ENCODE results near the gene ZNF729.
"Not testable (repeated sequence)": the region's sequence is repeated elsewhere in the genome, so short reads cannot be mapped to it uniquely, and the experiment has no call there.

ZNF729 gene

DNA sequence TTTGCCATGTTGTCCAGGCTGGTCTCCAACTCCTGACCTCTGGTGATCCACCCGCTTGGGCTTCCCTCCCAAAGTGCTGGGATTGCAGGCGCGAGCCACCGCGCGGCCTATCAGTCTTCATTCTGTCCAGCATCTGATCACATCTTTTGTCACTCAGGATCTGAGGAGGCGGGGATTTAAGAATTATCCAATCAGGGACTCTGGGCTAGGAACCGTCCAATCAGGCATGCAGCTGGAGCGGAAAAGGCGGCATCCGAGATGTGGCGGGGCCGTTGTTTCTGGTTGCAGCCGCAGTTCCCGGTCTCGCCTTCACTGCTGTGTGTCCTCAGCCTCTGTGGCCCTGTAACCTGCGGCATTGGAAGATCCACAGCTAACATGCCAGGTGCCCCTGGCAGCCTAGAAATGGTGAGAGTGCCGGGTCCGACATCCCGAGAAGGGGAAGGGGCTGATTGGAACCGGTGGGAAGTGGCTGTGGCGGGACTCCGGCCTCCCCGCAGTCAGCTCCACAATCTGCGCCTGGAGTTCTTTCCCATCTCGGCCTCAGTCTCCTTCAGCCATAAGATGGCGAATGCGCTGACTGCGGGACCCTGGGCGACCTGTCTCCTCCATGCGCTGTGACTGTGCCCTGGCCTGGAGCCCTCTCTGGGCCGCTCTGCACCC is at the start of gene ZNF729:
TSS of gene ZNF729 (plus strand) at position 291 of the 660 bp plus-strand sequence. CDS start at position 376, 85 bp downstream.
- DNase-seq, result no peak

DNA sequence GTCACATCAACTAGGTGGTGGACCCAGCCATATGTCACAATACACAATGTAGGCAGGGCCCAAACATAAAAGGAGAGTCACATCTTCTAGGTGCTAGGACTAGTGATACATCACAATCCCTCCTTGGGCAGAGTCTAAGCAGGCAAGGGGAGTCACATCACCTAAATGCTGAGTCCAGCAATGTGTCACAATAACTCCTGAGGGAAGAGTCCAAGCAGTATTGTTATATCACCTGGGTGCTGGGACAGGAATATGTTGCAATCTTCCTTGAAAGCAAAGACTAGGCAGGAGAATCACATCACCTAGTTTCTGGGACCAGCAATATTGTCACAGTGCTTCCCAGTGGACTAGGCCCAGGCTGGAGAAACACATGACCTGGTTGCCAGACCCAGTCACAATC is 29.4 kb upstream of the ZNF729 start:
- DNase-seq, result no peak

DNA sequence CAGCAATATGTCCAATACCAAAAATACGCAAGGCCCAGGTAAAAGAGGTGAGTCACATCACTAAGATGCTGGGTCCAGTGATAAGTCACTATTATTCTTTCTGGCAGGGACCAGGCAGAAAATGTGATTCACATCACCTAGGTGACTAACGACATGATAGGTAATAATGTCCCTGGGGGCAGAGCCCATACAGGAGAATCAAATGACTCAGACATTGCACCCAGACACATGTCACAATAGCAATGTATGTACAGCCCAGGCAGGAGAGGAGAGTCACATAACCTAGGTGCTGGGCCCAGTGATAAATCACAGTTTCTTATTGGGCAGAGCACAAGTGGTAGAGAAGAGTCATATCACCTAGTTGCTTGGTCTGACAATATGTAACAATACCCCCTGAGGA is 28.9 kb upstream of the ZNF729 start:
- DNase-seq, result no peak

DNA sequence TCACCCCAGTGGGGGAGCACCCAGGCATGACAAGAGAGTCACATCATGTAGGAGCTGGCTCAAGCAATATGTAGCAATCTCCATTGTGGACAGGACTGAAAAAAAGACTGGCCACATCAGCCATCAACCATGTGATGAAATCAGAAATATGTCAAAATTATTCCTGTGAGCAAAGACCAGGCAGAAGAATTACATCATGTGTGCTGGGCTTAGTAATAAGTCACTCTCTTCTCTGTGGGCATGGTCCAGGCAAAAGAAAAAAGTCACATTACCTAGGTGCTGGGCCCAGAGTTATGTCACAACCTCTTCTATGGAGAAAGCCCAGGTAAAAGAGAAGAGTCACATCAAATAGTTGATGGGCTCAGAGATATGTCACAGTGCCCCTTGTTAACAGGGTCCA is 28.3 kb upstream of the ZNF729 start:
- no peak for DNase-seq

DNA sequence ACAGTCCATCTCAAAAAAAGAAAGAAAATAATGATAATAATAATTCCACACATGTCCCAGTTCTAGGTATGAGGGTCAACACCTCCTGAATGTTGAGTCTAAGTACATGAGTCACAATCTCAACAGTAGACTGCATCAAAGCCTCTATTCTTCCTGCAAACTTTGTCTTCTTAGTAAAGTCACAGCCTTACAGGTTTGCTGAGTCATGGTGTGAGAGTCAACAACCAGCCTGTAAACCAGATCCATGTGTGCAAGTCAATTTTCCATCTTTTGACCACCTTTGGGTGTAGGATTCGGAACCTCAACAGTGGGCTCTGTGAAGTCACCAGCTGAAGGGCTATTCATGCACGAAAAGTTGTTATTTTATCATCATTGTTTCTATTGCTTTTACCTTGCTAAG is 25.7 kb upstream of the ZNF729 start:
- no peak for DNase-seq

DNA sequence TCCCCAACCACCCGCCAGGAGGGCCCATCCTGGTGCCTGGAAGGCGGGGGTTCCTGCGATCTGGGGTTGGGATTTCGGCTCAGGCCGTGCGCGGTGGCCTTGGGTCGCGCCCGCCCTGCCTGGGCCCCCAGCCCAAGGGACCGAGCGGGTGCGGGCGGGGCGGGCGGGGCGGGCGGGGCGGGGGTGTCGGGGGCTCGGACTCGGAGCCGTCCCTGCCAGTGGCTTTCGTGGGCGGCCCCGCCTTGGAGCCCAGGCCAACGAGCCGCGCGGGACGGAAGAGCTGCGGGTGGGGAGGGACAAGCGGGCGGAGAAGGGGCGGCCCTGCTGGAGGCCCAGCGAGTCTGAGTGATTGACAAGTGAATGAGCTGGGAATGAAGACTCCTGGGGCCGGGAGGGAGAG is 24.6 kb upstream of the ZNF729 start:
- no peak for DNase-seq

DNA sequence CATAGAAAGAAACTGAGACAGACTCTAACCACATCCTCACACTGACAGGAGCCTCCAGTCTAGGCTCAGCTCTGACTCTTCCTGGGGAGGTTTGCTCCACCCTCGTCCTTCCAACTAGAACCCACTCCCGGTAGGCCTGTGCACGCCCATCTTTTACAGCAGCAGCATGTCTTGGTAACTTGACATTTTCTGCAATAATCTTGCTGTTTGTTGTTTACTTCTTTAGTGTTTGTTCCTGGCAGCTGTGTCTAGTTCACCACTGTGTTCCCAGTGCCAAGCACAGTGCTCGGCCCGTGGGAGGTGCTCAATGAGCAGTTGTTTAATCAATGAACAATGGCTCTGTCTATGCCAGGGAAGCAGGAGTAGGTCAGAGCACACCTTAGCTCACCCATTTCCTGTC is 23.1 kb upstream of the ZNF729 start:
- no peak for DNase-seq

DNA sequence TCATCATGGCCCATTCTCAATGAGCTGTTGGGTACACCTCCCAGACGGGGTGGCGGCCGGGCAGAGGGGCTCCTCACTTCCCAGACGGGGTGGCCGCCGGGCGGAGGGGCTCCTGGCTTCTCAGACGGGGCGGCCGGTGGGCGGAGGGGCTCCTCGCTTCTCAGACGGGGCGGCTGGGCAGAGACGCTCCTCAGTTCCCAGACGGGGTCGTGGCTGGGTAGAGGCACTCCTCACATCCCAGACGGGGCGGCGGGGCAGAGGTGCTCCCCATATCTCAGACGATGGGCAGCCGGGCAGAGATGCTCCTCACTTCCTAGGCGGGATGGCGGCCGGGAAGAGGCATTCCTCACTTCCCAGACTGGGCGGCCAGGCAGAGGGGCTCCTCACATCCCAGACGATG is 35.3 kb downstream of the ZNF729 start:
- not testable (repeated sequence) for DNase-seq

DNA sequence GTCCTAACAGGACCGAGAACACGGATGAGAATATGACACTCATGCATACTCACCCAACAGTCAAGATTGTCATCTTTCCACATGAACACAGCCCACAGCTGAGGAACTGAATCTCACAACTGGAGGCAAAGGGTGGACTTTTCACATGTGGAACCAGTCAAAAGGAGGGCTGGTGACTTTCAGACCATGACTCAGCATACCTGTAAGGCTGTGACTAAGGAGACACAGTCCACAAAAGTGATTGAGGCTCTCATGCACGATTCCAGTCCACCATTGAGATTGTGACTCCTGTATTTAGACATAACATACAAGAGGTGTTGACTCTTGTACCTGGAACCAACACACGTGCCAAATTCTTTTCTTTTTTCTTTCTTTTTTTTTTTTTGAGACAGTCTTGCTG is 40.0 kb downstream of the ZNF729 start:
- DNase-seq, result no peak

DNA sequence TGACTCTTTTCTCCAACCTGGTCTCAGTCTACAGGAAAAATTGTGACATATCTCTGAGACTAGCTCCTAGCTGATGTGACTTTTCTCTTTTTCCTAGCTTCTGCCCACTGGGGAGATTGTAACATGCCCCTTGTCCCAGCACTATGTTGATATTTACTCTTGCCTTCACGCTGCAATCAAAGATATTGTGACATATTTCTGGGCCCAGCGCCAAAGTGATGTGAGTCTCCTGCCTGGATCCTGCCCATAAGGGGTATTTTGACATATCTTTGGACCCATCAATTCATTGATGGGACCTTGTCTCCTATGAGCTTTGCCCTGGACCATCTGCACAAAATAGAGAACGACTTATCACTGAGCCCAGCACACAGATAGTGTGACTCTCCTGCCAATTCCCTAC is 41.1 kb downstream of the ZNF729 start:
- DNase-seq, result no peak

DNA sequence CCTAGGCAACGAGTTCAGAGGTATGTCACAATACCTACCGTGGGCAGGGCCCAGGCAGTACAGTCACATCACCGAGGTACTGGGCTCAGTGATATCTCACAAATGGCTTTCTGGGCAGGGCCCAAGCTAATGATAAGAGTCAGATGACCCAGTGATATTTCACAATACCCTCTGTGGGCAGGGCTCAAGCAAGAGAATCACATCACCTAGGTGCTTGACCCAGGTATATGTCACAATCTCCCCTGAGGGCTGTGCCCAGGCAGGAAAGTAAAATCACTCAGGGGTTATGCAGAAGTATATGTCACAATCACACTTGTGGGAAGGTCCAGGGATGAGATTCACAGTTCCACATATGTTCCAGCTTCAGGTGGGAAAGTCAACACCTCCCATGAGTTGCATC is 45.3 kb downstream of the ZNF729 start:
- no peak for DNase-seq

DNA sequence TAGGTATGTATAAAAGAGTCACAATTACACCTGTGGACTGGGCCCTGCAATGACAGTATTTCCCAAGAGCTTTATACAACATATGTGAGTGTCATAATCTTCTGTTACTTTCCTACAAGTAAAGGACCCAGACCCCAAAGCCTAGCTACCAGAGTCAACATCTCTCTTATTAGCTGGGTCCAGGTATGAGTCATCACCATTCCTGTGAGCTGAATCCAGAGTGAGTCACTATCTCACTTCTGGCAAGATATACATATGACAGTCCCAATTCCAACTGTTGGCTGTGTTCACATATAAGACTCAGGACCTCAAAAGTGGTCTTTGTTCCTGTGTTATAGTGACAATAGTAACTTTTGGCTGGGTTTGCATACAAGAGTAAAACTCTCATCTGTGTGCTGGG is 46.7 kb downstream of the ZNF729 start:
- DNase-seq, result no peak

DNA sequence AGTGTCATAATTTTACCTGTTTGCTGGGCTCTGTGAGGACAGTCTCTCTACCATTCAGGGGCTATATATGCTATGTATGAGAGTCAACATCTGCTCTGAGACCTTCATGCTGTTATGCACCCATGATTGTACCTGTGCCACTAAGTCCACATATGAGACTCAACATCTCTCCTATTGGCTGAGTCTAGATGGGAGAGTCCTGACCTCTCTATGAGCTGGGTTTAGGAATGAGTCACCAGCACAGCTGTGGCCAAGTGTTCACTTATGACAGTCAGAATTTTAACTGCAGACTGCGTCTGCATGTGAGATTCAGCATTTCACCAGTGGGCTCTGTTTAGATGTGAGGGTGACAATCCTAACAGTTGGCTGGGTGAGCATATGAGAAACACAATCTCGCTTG is 49.5 kb downstream of the ZNF729 start:
- no peak for DNase-seq

DNA sequence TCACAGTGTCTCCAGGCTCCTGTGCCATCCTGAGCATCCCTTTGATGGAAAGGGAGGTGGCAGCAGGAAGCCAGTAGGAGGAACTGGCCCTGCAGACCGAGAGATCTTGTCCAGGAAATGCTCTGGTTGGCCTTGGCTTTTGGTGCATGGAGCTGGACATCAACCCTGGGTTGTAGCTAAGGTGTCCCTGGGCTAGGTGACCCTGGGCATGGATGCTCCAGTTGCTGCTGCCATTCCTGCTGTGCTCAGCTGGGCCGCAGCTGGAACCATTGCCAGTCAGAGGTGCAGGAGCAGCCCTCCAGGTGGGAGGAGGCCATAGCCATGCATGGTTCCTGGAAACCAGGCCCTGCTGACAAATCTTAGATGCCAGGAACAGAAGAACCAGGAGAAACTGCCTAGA is 68.4 kb downstream of the ZNF729 start:
- no peak for DNase-seq
